ENCODE measurements around the gene KCTD11.
"Not testable (repeated sequence)": the region's sequence is repeated elsewhere in the genome, so short reads cannot be mapped to it uniquely, and the experiment has no call there.

Gene KCTD11

DNA sequence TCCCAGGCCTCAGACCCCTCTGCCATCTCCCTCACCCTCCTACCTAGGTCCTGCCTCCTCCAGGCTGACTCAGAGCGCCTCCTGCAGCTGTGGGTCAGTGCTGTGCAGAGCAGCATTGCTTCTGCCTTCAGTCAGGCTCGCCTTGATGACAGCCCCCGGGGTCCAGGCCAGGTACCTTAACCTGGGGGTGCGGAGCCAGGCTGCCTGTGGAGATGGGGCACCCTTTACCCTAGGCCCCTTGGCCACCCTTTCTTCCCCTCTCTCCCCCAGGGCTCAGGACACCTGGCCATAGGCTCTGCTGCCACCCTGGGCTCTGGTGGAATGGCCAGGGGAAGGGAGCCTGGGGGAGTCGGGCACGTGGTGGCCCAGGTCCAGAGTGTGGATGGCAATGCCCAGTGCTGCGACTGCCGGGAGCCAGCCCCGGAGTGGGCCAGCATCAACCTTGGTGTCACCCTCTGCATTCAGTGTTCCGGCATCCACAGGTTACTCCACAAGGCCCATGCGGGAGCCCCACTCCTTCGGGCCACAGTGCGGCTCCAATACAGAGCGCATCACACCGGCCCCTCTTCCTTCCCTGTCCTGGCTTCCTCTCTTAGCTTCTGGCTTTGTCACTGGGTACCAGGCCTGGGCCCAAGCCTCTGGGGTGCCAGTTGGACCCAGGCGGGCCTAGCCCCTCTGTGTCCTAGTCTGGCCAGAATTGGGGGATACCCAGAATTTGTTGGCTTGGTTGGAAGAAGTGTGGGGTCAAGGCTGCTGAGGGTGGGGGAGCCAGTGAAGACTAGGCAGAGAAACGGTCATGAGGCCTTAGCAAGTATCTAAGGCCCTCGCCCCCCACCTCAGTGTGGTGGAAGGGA, 5.0 kb upstream of the KCTD11 start:
- no peak for DNase-seq

DNA sequence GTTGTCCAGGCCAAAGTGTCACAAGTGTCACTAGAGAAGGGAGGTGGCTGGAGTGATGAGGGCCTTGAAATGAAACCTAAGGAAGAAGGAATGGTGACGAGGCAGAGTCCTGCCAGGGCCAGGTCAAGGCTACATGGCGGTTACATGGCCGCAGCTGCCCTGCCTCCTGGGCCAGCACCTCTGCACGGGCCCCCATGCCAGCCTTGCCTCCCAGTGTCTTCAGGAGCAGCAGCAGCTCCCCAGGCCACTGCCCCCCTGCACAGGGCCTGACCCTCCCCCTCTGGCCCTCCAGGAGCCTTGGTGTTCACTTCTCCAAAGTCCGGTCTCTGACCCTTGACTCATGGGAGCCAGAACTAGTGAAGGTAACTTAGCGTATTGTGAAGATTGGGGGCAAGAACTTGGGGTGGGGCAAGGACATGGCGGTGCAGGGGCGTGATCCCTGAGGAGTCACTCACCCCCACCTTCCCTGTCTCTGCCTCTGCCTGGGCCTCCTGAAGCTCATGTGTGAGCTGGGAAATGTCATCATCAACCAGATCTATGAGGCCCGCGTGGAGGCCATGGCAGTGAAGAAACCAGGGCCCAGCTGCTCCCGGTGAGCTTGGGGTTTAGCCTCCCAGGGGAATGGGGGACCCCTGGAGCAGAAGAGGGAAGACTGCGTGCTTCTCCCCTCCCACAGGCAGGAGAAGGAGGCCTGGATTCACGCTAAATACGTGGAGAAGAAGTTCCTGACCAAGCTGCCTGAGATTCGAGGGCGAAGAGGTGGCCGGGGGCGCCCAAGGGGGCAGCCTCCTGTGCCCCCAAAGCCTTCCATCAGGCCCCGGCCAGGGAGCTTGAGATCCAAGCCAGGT, 4.1 kb upstream of the KCTD11 start:
- no peak for DNase-seq

DNA sequence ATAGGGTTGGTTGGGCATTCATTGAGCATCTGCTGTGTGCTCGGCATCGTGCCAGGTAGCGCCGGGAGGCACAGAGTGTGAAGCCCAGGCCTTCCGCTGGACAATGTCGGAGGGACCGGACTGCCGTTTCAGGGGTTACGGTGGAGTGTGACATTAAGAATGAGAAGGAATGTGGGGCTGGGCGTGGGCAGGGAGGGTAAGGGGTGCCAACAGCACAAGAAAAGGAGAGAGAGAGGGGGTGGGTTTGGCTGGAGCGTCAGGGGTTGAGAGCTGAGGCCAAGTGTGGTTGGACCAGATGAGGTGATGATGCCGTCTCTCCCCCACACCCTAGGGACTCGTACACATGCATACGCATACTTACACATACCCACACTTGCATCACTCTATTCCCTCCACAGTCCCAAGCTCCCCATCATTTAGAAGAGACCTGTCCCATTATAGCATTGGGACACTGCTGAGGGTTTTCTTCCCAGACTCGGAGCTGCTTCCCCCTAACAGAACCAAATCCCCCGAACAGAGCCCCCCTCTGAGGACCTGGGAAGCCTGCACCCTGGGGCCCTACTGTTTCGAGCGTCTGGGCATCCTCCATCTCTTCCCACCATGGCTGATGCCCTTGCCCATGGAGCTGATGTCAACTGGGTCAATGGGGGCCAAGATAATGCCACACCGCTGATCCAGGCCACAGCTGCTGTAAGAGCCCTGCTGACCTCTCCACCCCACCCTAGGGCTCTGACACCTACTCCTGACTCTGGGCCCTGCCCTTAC, 3.3 kb upstream of the KCTD11 start:
- DNase-seq = no peak

DNA sequence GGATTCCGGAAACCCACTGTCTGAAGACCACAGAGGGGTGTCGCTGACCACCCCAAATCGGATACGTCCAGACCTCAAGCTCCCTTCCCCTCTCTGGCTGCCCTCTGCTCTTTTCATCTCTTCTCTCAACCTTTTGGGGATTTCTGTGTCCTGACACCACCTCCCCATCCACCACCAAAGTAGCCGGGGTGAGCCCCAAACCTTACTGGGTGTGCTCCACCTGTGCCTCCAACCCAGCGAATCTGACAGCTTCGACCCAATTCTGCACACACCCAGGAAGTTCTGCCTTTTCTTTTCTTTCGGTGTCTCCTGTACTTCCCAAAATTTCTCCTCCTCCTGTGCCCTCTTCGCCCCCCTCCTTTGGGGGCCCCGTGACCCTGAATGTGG, 534 bp downstream of the KCTD11 start:
- DNase-seq = no peak

DNA sequence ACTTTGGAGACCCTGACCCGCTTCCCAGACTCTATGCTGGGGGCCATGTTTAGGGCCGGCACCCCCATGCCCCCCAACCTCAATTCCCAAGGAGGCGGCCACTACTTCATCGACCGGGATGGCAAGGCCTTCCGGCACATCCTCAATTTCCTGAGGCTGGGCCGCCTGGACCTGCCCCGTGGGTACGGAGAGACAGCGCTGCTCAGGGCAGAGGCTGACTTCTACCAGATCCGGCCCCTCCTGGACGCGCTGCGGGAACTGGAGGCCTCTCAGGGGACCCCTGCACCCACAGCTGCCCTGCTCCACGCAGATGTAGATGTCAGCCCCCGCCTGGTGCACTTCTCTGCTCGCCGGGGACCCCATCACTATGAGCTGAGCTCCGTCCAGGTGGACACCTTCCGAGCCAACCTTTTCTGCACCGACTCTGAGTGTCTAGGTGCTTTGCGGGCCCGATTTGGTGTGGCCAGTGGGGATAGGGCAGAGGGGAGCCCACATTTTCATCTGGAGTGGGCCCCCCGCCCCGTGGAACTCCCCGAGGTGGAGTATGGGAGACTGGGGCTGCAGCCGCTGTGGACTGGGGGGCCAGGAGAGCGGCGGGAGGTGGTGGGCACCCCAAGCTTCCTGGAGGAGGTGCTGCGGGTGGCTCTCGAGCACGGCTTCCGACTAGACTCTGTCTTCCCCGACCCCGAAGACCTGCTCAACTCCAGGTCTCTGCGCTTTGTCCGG, 1.1 kb downstream of the KCTD11 start:
- no peak for DNase-seq

DNA sequence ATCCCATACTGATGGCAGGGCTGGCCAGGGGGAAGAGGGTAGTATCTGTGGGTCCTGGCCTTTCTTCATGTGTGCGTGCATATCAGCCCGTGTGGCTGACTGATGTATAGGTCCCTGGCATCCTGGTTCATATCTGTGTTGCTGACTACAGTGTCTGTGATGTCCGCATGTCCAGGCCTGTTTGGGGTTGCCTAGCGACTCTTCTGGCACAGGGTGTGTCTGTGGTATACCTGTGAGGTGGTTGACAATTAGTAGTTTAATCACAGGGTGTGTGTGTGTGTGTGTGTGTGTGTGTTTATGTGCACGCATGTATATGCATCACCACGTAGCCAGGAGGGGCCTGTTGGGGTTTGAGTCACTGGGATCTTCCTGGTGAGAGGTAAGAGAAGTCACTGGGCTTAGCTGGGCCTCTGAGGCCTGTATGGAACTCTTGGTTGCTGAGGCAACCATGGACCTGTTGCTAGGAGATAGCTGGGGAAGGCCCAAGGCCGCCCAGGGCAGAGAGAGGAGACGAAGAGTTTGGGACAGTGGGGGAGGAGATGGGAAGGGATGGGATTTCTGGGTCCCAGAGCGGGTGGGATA, 2.4 kb downstream of the KCTD11 start:
- DNase-seq = no peak

DNA sequence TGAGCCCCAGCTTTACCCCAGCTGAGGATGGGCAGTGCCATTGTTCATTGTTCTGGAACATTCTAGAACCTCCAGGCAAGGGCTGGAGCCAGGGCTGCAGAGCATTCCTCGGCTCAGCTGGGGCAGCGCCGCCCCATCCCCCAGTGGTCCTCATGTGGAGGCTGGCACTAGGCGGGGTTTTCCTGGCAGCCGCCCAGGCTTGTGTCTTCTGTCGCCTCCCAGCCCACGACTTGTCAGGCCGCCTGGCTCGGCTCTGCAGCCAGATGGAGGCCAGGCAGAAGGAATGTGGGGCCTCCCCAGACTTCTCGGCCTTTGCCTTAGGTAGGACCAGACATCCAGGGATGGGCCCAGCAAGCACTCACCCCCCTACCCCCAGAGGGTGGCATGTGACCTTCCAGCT, 3.1 kb downstream of the KCTD11 start, which contains the start of gene TMEM95:
TMEM95 (plus strand) TSS at position 104 of the 400 bp plus-strand sequence; CDS start at position 153, 49 bp downstream.
- no peak for DNase-seq

DNA sequence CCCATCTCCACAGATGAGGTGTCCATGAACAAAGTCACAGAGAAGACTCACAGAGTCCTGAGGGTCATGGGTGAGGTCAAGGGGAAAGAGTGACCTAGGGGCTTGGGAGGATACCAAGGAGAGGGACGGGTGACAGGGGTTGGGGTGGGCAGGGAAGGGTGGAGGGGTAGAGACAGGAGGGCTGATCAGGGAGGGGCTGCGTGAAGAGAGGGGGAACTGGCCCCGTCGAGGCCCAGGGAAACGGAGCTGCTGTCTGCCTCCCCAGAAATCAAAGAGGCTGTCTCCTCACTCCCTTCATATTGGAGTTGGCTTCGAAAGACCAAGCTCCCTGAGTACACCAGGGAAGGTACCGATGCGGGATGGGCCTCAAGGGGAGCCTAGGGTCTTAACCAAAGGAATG, 3.6 kb downstream of the KCTD11 start:
- DNase-seq = no peak

DNA sequence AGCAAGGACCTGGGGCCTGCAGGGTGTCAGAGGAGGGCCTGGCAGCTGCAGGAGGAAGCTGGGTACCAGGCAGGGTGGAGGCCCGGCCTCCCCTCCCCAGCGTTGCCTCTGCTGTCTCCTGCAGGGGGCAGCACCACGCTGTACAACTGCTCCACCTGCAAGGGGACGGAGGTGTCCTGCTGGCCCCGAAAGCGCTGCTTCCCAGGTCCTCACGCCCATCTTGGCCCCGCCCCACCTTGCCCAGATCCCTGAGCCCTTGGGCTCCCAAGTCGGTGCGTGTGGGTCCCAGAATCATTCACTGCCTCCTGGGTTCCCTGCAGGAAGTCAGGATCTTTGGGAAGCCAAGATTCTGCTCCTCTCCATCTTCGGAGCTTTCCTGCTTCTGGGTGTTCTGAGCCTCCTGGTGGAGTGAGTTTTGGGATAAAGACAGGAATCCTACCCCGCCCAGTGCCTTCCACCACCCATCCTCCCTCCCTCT, 4.1 kb downstream of the KCTD11 start:
- DNase-seq = peak; percentile 83

DNA sequence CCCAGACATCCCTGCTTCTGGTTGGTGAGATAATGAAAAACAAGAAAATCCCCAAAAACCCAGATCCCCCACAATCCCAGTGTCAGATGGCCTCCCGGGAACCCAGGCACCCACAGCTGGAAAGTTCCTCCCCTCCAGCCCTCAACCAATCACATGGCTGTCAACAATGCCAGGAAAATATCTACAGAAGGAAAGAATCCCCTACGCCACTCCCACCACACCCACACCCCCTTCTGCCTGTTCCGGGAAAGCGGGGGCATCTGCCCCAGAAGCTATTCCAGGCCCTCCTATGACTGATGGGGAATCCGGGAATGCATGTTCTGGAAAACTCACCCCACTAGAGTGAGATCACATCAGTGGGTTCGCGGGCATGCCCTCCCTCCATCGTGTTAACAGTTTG, 4.8 kb downstream of the KCTD11 start:
- no peak for DNase-seq

DNA sequence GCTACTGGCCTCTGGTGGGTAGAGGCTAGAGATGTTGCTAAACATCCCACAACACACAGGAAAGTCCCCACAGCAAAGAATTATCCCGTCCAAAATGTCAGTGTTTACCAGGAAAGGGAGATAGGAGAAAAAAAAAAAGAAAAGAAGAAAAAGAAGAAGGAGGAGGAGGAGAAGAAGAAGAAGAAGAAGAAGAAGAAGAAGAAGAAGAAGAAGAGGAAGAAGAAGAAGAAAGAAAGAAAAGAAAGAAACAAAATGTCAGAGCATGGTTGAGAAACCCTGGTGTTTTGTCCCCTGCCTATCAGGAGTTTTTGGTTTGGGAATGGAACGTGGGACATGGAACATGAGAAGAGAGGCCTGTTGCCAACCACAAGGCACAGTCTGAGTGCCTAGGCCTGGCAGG, 5.4 kb downstream of the KCTD11 start:
- no peak for DNase-seq

DNA sequence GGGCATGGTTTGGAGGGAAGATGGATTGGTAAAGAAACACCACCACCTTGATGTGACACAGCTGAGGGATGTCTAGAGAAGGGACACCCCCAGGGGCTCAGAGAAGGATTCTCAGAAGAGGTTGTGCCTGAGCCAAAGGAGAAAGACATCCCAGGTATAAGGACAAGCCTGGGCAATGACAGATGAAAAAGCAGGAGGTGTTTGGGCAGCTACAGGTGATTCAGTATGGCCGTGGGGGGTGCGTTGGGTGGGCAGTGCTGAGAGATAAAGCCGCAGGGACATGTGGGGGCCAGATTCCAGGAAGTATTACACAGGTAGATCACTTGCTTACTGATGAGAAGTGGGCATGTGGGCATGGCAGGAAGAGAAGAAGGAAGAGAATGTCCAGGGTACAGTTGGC, 9.9 kb downstream of the KCTD11 start:
- DNase-seq = no peak

DNA sequence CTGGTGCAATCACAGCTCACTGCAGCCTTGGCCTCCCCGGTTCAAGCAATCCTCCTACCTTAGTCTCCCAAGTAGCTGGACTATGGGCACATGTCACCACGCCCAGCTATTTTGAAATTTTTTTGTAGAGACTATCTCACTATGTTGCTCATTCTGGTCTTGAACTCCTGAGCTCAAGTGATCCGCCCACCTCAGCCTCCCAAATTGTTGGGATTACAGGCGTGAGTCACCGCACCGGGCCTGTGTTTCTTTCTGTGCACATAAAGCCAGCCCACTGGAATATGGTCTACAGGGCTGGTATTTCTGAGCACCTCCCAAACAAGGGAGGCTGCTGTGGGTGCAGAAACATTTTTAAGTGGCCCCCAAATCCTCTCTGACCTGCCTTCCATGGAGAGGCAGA, 11.3 kb downstream of the KCTD11 start:
- DNase-seq = no peak

DNA sequence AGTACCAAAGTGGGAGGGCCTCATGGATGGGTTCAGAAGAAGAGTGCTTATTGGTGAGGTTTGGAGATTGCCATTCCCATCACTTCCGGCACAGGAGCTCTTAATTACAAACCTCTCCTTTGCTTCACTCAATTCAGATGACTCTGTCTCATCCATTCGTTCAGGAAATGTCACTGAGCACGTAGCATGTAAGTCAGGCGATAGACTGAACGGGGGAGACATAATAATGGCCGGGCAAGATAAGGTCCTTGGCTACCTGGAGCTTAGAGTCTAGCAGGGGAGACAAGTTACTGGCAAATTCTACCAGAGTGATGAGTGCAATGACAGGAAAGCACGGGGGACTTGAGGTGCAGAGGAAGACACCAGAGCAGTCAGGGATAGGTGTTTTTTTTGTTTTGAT, 14.0 kb downstream of the KCTD11 start:
- not testable (repeated sequence) for DNase-seq

DNA sequence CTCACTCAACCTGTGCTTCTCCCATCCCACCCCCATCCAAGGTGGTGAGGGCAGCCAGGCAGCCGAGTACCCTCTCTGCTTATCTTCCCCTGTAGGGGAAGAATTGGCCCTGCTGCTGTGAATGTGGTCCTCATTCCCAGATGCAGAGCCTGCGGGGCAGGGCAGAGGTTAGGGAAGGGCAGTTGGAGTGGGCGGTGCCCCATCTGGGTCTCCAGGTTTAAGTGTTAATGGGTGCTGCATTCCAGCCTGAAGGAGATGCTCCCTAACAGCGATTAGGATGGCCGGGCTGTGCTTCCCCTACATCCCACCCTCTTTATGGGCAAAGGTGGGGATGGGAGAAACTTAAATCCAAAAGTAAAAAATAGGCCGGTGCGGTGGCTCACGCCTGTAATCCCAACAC, 15.1 kb downstream of the KCTD11 start:
- DNase-seq = no peak

DNA sequence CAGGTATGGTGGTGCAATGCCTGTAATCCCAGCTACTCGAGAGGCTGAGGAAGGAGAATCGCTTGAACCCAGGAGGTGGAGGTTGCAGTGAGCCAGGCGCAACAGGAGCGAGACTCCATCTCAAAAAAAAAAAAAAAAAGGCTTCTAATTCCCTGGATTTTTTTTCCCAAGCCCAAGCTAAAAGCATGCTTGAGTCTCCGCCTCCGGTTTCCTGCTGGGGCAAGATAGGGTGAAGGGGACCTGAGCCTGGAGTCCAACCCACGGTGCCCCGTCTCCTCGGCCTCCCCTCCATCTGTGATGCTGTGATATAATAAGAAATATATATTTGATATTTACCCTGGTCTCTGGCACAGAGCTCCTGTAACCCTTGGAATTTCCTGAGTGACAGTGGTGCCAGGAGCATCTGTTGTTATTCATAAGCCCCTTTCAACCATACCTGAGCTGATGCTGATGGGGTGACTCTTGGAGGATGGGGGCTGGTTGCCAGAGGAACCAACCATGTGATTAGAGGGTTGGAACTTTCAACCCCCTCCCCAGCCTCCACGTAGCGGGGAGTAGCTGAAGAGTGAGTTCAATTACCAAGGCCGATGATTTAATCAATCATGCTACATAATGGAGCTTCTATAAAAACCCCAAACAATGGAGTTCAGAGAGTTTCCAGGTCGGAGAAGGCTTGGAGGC, 16.1 kb downstream of the KCTD11 start:
- DNase-seq = no peak

DNA sequence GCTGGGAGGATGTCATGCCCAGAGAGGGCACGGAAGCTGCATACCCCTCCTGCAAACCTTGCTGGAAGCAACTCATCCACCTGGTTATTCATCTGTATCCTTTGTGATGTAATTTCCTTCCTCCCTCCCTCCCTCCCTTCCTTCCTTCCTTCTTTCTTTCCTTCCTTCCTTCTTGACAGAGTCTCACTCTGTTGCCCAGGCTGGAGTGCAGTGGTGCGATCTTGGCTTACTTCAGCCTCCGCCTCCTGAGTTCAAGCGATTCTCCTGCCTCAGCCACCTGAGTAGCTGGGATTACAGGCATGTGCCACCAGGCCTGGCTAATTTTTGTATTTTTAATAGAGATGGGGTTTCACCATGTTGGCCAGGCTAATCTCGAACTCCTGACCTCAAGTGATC, 16.6 kb downstream of the KCTD11 start:
- not testable (repeated sequence) for DNase-seq

DNA sequence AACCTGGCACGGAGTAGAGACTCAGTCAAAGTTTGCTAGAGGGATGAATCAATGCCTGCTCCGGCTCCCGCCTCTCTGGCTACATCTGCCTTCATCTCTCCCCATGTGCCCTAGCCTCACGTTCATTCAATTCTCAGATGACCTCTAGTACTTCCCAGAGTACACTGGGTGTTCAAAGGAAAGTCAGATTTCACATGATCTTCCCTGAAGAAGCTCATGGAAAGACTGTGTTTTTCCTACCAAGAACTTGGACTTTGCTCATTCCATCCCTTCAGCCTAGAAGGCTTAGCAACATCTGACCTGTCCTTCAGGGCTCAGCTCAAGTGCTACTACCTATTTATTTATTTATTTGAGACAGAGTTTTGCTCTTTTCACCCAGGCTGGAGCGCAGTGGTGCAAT, 17.9 kb downstream of the KCTD11 start:
- no peak for DNase-seq

DNA sequence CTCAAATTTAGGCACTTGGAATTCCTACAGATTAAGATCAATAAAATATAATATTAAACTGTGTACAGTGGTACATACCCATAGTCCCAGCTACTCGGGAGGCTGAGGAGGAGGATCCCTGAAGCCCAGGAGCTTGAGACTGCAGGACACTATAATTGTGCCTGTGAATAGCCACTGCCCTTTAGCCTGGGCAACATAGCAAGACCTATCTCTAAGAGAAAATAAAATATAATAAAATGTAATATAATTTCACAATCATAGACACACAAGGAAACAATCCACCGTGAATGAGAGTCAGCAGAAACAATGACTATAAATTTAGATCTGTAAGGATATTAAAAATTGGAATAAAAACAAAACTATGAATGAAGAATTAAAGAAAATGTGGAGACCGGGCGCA, 18.9 kb downstream of the KCTD11 start:
- no peak for DNase-seq

DNA sequence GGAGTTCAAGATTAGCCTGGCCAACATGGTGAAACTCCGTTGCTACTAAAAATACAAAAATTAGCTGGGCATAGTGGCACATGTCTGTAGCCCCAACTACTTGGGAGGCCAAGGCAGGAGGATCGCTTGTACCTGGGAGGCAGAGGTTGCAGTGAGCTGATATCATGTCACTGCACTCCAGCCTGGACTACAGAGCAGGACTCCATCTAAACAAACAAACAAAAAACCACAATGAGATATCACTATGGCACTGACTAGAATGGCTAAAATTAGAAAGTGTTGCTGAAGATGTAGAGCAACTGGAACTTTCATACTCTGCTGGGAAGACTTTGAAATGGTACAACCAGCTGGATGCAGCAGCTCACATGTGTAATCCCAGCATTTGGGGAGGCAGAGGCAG, 22.4 kb downstream of the KCTD11 start:
- DNase-seq = no peak

DNA sequence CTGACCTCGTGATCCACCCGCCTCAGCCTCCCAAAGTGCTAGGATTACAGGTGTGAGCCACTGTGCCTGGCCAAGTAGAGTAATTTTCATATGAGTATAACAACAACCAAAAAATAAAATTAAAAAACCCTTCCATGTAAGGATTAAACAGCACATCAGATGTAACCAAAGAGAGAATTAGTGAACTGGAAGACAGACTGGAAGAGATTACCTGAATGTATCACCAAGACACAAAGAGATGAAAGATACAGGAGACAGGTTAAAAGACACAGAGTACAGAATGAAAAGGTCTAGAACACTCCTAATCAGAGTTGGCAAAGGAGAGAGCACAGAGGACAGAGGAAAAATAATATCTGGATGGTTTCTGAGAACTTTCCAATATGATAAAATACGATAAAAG, 27.2 kb downstream of the KCTD11 start:
- no peak for DNase-seq
